HEK293 (cell line): Measurements from ENCODE around the gene ZCCHC7.
A peak's percentile ranks its signal among the peaks of the same experiment; 100 is the strongest.

ENCODE experiments used
- CTCF ChIA-PET: fragments of 350-600 bp; formaldehyde crosslinking; extraction: SDS; loops from one replicate; lab custom pipeline; 2021; ENCODE audit warnings: antibody characterized with exemption; lab: Yijun Ruan, JAX
- POLR2A ChIA-PET: fragments of 300-600 bp; formaldehyde crosslinking; extraction: SDS; loops from one replicate; lab custom pipeline; 2020; ENCODE audit warnings: antibody characterized with exemption, inconsistent platforms; lab: Yijun Ruan, JAX
- H3K27ac ChIP-seq: fragments of 200-500 bp; sonication (Bioruptor generic); 2 replicates; pipeline ENCODE4 v1.5.1; 2014; ENCODE audit warnings: low read depth, low read length, control low read depth, inconsistent platforms; ENCODE audit errors: extremely low read depth
- H3K36me3 ChIP-seq, 2 experiments: fragments of 200-500 bp in 1 of 2; sonication (Bioruptor generic) in 1 of 2; 1 replicate in 1 of 2; 2 replicates in 1 of 2; pipeline ENCODE4 v1.5.1; 2014 to 2017; ENCODE audit warnings: inconsistent platforms in 2 of 2, low read length in 2 of 2; ENCODE audit not compliant: control insufficient read depth in 2 of 2, insufficient read depth in 1 of 2
- H3K4me1 ChIP-seq: fragments of 200-500 bp; sonication (Bioruptor generic); 2 replicates; pipeline ENCODE4 v1.5.1; 2014; ENCODE audit warnings: mild to moderate bottlenecking, low read length, inconsistent platforms; ENCODE audit not compliant: control insufficient read depth, insufficient read depth
- H3K4me3 ChIP-seq: 2 replicates; pipeline ENCODE4 v1.5.1; 2011; ENCODE audit warnings: low read depth, mild to moderate bottlenecking, control low read depth, low read length, moderate library complexity
- H3K9me3 ChIP-seq: fragments of 200-500 bp; sonication (Bioruptor generic); 2 replicates; pipeline ENCODE4 v1.5.1; 2014; ENCODE audit warnings: low read depth, low read length, inconsistent platforms; ENCODE audit not compliant: control insufficient read depth, insufficient read depth
- EGR2 ChIP-seq: fragments of 450-650 bp; formaldehyde crosslinking; IDR thresholded peaks from 2 replicates; pipeline ENCODE4 v1.5.1; 2016; ENCODE audit warnings: low read depth, missing biosample characterization, missing genetic modification characterization
- GLIS1 ChIP-seq: fragments of 450-650 bp; formaldehyde crosslinking; IDR thresholded peaks from 2 replicates; pipeline ENCODE4 v1.5.1; 2016; ENCODE audit warnings: missing biosample characterization, missing genetic modification characterization
- KLF10 ChIP-seq: fragments of 450-650 bp; IDR thresholded peaks from 2 replicates; pipeline ENCODE4 v1.5.1; 2018; ENCODE audit warnings: missing biosample characterization, mild to moderate bottlenecking, missing genetic modification characterization
- RBAK ChIP-seq: fragments of 450-650 bp; formaldehyde crosslinking; IDR thresholded peaks from 2 replicates; pipeline ENCODE4 v1.5.1; 2016; ENCODE audit warnings: missing biosample characterization, missing genetic modification characterization
- ZBTB17 ChIP-seq: fragments of 450-650 bp; formaldehyde crosslinking; IDR thresholded peaks from 2 replicates; pipeline ENCODE4 v1.5.1; 2016; ENCODE audit warnings: missing biosample characterization, missing genetic modification characterization
- ZBTB8A ChIP-seq: fragments of 450-650 bp; formaldehyde crosslinking; IDR thresholded peaks from 2 replicates; pipeline ENCODE4 v1.5.1; 2016; ENCODE audit warnings: missing biosample characterization, missing genetic modification characterization
- ZFHX2 ChIP-seq: fragments of 450-650 bp; formaldehyde crosslinking; conservative IDR thresholded peaks from 2 replicates; pipeline ENCODE4 v1.5.1; 2016; ENCODE audit warnings: missing biosample characterization, missing genetic modification characterization
- ZNF174 ChIP-seq: fragments of 450-650 bp; formaldehyde crosslinking; IDR thresholded peaks from 2 replicates; pipeline ENCODE4 v1.5.0; 2017; ENCODE audit warnings: missing biosample characterization, mild to moderate bottlenecking, missing genetic modification characterization
- ZNF280C ChIP-seq: fragments of 450-650 bp; formaldehyde crosslinking; IDR thresholded peaks from 2 replicates; pipeline ENCODE4 v1.5.1; 2016; ENCODE audit warnings: missing biosample characterization, missing genetic modification characterization
- ZNF449 ChIP-seq: fragments of 450-650 bp; formaldehyde crosslinking; IDR thresholded peaks from 2 replicates; pipeline ENCODE4 v1.5.1; 2017; ENCODE audit warnings: missing biosample characterization, mild to moderate bottlenecking, missing genetic modification characterization, moderate library complexity
- ZSCAN30 ChIP-seq: fragments of 450-650 bp; IDR thresholded peaks from 2 replicates; pipeline ENCODE4 v1.5.1; 2018; ENCODE audit warnings: missing biosample characterization, mild to moderate bottlenecking, missing genetic modification characterization, moderate library complexity

ZCCHC7 gene

DNA sequence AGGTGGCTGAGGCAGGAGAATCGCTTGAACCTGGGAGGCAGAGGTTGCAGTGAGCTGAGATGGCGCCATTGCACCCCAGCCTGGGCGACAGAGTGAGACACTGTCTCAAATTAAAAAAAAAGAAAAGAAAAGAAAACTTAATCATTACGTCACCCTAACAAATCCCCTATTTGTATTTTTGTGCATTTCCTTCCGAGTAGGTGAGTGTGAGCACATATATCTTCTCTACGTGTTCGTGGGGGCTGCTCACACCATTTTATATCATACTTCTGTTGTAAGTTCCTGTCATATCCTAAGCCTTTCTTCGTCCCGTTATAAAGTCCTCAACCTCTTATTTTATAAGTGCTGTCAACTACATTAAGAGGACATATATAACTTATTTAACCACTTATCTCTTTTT is 260.2 kb downstream of the ZCCHC7 start:
- no peak for TF ChIP-seq ZNF449 (tag by site-specific recombination)
- no peak for TF ChIP-seq ZBTB8A (tag by site-specific recombination)
- no peak for TF ChIP-seq GLIS1 (tag by site-specific recombination)
- TF ChIP-seq, all 188 proteins: peak for 0
- ChIA-PET CTCF (no interaction called here), POLR2A (no interaction called here)
- H3K9me3 ChIP-seq = no peaks in the 10 kb centered on the region
- no peak overlapping the region for H3K4me3 ChIP-seq
- no peaks in the 10 kb centered on the region for H3K36me3 ChIP-seq
- no peak overlapping the region for H3K27ac ChIP-seq
- H3K4me1 ChIP-seq = no peaks in the 10 kb centered on the region

DNA sequence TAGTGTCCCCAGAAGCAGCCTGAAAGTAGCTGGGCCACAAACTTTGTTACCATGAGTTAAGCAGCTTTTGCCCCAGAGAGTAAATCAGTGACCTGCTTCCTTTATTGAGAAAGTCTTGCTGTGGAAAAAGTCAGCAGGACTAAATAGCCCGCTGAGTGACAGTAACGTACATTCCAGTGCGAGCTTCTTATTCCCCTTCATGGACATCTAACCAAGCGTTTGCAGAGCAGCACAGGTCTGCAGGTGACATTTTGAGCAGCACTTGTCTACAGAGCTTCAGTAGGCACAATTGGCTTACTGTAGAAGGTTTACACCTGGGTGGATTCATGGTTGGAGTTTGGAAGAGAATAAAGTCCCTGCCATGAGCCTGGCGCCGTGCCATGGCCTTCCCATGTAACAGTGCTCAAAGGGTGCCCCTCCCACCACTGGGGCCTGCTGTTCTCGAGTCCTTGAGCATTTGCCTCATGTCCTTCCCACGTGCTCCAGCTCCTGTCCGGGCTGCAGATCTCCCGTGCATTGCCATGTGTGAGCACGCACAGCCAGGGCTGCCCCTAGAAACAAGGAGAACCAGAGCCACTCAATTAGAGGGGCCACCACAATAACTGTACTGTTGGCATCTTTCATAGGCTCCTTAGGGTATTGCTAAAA is 260.8 kb downstream of the ZCCHC7 start:
- H3K27ac ChIP-seq = no peak overlapping the region
- no peak overlapping the region for H3K4me3 ChIP-seq
- H3K4me1 ChIP-seq = no peaks in the 10 kb centered on the region
- POLR2A ChIA-PET = no interaction called here
- CTCF ChIA-PET = no interaction called here
- no peaks in the 10 kb centered on the region for H3K9me3 ChIP-seq
- no peaks in the 10 kb centered on the region for H3K36me3 ChIP-seq
- TF ChIP-seq ZSCAN30 (tag by site-specific recombination) = no peak
- TF ChIP-seq KLF10 (tag by site-specific recombination) = no peak
- TF ChIP-seq ZNF449 (tag by site-specific recombination) = no peak
- TF ChIP-seq ZBTB17 (tag by site-specific recombination) = no peak

- Histone ChIP-seq H3K27ac (no peak overlapping the region), H3K4me3 (no peak overlapping the region), H3K4me1 (no peaks in the 10 kb centered on the region), H3K36me3 (no peaks in the 10 kb centered on the region), H3K9me3 (no peaks in the 10 kb centered on the region)
- peak; percentile 65; the same call in 1 of the 2 replicates for TF ChIP-seq RBAK (tag by site-specific recombination)
- 0 out of 2 replicates have a peak, but pooled peaks have one; percentile 15 for TF ChIP-seq ZFHX2
- no peak for TF ChIP-seq ZNF280C (tag by site-specific recombination)
- TF ChIP-seq EGR2 (tag by site-specific recombination) = peak; percentile 68; the same call in 1 of the 2 replicates
- no peak for TF ChIP-seq ZNF174
- ChIA-PET POLR2A (no interaction called here), CTCF (interaction anchor here (0.6 to 1.7 kb wide), 2 partner anchors 9 to 29 kb away, joined by 3 to 4 read pairs; no protein-coding TSS in a partner anchor)
Observed at GRCh38 chr9:37382161-37382981, 262.0 kb downstream of the ZCCHC7 start.
